ENCODE measurements around the gene SOX14.

SOX14 gene

GRCh38 chr3:137768361-137769321, 4.5 kb downstream of the SOX14 start:
- no peak for DNase-seq

- no peak for DNase-seq
These were observed 5.4 kb downstream of the SOX14 start for GRCh38 chr3:137769322-137770065.

- no peak for DNase-seq
These were observed 6.1 kb downstream of the SOX14 start for GRCh38 chr3:137770066-137770834.

- no peak for DNase-seq
These were observed 6.8 kb downstream of the SOX14 start for GRCh38 chr3:137770835-137771399.

GRCh38 chr3:137771401-137772213, 7.5 kb downstream of the SOX14 start:
- no peak for DNase-seq

GRCh38 chr3:137772214-137772955, 8.3 kb downstream of the SOX14 start:
- no peak for DNase-seq

- DNase-seq: no peak
These were observed 14.8 kb downstream of the SOX14 start for GRCh38 chr3:137778941-137779340.

GRCh38 chr3:137787529-137787928, 23.4 kb downstream of the SOX14 start:
- DNase-seq: no peak

GRCh38 chr3:137789236-137789635, 25.1 kb downstream of the SOX14 start:
- no peak for DNase-seq

GRCh38 chr3:137792626-137793271, 28.6 kb downstream of the SOX14 start:
- no peak for DNase-seq

- no peak for DNase-seq
These were observed 32.9 kb downstream of the SOX14 start for GRCh38 chr3:137796993-137797392.

GRCh38 chr3:137803215-137803614, 39.1 kb downstream of the SOX14 start:
- DNase-seq: no peak

GRCh38 chr3:137807998-137808397, 43.9 kb downstream of the SOX14 start:
- DNase-seq: no peak

- DNase-seq: no peak
These were observed 45.4 kb downstream of the SOX14 start for GRCh38 chr3:137809509-137809908.

- DNase-seq: no peak
These were observed 47.9 kb downstream of the SOX14 start for GRCh38 chr3:137812023-137812422.

GRCh38 chr3:137815251-137815650, 51.1 kb downstream of the SOX14 start:
- DNase-seq: no peak
